LNCaP clone FGC (cell line): ENCODE measurements around the gene UBXN7.
"Not testable (repeated sequence)": the region's sequence is repeated elsewhere in the genome, so short reads cannot be mapped to it uniquely, and the experiment has no call there.

Experiments
- DNase-seq: peaks from one replicate; pipeline ENCODE4 v3.0.0-alpha.2; 2011; ENCODE audit warnings: low read depth
- H3K4me3 ChIP-seq: 2 replicates; pipeline ENCODE4 v1.5.1; 2011; ENCODE audit warnings: mild to moderate bottlenecking, low read depth, low read length, control low read depth
- TF ChIP-seq, protein P1 (sequence below): IDR thresholded peaks from 2 replicates; pipeline ENCODE4 v1.5.1; 2012; ENCODE audit warnings: mild to moderate bottlenecking; ENCODE audit not compliant: control insufficient read depth, insufficient read depth; ENCODE audit errors: extremely low read depth

Gene UBXN7

DNA sequence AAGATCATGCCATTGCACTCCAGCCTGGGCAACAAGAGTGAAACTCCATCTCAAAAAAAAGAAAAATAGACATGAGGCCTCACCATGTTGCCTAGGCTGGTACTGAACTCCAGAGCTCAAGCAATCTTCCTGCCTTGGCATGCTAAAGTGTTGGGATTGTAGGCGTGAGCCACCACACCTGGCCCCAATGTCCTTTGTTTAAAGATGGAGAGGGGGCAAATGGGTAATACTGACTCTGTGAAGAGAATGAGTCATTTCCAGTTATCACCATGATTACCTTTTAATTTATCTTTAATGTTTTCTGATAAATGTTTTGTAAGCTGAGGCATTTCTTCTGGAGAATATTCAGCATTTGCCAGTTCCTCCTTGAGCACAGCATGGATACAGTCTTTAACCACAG, 116.4 kb downstream of the UBXN7 start:
- no peak overlapping the region for H3K4me3 ChIP-seq
- DNase-seq: no peak
- TF ChIP-seq, protein P1, sequence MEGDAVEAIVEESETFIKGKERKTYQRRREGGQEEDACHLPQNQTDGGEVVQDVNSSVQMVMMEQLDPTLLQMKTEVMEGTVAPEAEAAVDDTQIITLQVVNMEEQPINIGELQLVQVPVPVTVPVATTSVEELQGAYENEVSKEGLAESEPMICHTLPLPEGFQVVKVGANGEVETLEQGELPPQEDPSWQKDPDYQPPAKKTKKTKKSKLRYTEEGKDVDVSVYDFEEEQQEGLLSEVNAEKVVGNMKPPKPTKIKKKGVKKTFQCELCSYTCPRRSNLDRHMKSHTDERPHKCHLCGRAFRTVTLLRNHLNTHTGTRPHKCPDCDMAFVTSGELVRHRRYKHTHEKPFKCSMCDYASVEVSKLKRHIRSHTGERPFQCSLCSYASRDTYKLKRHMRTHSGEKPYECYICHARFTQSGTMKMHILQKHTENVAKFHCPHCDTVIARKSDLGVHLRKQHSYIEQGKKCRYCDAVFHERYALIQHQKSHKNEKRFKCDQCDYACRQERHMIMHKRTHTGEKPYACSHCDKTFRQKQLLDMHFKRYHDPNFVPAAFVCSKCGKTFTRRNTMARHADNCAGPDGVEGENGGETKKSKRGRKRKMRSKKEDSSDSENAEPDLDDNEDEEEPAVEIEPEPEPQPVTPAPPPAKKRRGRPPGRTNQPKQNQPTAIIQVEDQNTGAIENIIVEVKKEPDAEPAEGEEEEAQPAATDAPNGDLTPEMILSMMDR: no peak

GRCh38 chr3:196314597-196314996, 117.6 kb downstream of the UBXN7 start:
- no peak for DNase-seq
- TF ChIP-seq, protein P1: no peak
- no peak overlapping the region for H3K4me3 ChIP-seq

- H3K4me3 ChIP-seq, DNase-seq: not testable (repeated sequence)
These were observed 118.1 kb downstream of the UBXN7 start for GRCh38 chr3:196314086-196314485.

DNA sequence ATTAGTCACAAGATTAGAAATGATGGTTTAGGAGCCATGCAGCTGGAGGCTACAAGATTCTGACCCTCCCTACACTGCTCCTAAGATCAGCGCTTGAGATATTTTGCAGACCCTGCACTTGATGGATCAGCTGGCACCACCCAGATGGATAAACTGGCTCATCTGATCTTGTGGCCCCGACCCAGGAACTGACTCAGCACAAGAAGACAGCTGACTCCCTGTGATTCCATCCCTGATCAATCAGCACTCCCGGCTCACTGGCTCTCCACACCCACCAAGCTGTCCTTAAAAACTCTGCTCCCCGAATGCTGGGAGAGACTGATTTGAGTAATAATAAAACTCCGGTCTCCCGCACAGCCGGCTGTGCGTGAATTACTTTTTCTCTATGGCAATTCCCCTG, 129.3 kb downstream of the UBXN7 start:
- H3K4me3 ChIP-seq, DNase-seq: not testable (repeated sequence)

GRCh38 chr3:196302551-196302950, 129.7 kb downstream of the UBXN7 start:
- not testable (repeated sequence) for H3K4me3 ChIP-seq, DNase-seq

- H3K4me3 ChIP-seq: no peak overlapping the region
- DNase-seq: no peak
- TF ChIP-seq, protein P1: no peak
These were observed 133.7 kb downstream of the UBXN7 start for GRCh38 chr3:196298521-196298920.
